GM18907 (cell line): Measurements from ENCODE around the gene SARDH.

ENCODE experiments used
- ATAC-seq: cut with Tn5 transposase; IDR thresholded peaks from one replicate; pipeline ENCODE4 v1.9.1; 2021; ENCODE audit warnings: mild to moderate bottlenecking, moderate library complexity; ENCODE audit not compliant: unreplicated experiment

SARDH gene

DNA sequence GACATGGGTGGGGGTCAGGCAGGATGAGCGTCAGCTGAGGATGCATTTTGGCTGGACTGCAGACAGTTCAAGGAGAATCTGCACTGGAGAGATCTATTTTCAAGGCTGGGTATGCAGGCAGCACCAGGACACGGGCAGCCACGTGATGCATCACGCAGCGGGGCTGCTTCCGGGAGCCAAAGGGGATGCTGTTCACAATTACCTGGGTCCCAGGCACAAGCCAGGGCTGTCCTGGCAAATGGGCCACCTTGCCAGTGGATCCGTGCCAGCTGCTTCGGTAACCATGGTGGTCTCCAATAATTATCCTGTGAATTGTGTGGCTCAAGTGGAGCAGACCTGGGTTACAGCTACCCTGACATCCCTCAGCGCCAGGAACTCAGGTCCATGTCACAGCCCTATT, 84.5 kb downstream of the SARDH start:
- ATAC-seq, result no peak

DNA sequence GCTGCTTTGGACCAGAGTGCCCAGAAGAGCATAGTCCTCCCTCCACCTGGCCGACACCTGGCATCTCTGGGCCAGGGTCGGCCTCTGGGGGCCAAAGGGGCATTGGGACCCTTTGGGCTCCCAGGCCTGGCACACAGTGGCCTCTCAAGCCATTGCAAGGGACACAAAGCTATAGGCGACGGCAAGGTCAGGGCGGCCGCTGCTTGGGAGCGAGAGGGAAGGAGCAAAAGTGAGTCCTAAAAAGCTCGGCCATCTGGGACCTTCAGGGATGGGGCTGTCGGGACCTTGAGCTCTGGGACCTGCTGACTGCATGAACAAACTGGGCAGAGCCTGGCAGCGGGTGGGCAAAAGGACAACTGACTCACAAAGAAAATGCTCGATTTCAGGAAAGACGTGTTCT, 88.1 kb downstream of the SARDH start:
- ATAC-seq, result no peak

DNA sequence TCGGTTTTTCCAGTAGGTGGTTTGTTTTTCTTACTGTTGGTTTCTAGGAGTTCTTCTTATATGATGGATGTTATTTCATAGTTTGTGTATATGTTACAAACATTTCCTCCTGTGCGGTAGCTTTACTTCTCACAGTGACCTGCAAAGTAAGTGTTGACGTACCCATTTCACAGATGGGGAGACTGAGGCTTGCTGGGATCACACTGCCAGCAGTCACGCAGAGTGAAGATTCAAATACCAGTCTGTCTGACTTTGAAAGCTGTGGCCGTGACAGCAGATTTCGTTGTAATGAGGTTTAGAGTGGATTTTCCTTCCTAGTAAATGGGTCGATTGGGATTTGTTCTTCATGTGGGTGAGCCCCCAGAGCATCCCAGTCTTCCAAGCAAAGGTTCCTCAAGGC, 89.0 kb downstream of the SARDH start:
- ATAC-seq, result no peak

DNA sequence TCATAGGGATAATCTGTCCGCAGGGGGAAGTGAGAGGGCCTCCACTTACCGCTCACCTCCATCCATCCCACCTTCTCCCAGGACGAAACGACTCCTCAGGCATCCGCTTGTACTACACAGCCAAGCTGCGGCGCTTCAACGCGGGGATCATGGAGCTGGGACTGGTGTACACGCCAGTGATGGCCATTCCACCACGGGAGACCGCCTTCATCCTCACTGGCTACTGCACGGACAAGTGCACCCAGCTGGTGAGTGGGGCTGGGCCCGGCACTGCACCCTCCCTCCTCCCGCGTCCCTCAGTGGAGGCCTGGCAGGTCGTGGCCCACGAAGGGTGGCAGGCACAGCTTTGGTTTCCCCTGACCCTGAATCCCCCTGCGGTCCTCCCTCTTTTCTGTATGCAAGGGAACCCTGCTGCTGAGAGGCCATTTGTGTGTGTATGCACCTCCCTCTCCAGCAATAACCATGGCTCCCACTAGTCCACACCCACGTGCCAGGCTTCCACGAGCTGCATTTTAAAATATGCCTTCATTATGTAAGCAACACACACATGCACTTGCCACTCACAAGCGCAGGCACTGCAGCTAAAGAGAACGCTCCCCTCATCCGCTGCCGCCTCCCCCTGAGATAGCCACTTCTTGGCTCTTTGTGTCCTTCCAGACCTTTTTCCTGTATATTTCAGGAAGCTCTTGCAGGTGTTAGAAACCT, 90.2 kb downstream of the SARDH start:
- ATAC-seq, result no peak

DNA sequence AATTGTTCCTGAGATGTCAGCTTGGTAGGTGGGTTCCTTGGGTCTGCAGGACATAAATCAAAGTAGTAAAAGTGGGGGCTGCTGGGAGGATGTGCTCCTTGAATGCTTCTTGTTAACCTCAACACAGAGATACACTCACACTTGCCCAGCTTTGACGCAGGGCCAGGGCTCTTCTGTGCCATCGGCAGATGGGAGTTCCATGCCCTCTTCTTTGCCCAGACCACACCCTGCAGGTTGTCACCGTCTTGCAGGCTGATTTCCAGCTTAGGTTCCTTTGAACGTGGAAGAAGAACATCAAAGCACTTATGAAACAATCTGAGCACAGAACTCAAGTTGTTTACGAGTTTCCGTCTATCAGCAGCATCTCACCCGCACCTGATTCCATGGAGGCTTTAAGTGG, 91.0 kb downstream of the SARDH start:
- no peak for ATAC-seq

DNA sequence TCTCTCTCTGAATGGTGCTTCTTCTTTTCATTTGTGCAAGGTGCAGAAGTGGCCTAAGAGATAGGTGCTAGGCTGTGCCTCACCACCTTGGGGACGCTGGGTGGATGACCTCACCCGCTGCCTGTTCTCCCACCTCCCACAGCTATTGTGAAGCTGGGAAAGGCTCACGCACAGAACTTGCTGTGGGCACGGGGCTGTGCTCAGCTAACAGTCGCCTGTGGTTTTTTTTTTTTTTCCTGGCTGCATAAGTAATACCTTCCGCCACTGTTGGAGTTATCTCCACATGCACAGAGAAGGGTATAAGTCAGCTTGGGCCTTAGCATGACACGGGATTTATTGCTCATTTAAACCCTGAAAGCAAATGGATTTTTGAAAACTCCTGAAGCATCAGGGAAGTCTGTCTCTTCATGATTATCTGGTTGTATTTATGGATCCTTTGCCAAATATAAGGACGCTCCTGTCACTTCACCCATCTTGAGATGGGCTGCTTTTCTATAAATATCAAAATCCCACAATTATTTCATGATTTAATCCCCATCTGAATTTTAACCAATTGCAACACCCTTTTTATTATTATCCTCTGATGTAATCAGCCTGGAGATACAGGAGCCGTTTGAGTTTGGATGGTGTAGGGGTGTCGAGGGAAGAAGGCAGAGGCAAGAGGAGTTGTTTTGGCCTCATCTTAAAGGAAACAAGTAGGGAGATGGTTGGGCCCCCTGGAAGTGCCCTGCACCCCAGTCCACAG, 93.0 kb downstream of the SARDH start:
- no peak for ATAC-seq

DNA sequence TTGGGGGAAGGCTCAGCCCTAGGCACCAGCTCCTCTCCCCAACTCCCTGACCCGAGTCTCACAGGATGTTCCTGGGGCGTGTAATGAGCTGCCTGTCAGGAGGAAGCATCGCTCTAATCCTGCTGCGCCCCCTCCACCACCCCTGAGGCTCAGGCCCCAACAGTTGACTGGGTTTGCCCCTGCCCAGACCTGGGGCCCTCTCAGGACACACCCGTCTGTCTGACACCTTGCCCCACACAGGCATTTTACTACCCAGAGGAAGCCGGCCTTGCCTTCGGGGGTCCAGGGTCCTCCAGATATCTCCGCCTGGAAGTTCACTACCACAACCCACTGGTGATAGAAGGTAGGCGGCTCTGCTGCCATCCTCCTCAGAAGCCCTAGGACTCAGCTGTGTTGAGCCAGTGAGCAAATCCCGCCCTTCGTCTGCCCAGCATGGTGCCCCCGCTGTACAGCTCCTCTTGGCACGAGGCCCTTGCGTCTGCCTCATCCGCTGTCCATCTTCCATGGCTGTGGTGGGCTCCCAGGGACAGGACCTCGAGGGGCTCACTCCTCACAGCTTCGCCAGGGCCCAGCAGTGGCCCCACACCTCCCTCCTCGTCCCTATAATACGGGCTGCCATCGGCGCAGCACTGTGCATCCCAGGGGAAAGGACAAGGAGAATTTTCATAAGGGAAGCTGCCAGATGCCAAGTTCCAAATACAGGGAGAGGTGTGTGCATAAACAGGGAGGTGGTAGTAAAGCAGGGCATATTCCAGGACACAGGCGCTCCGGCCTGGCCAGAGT, 94.0 kb downstream of the SARDH start:
- ATAC-seq, result no peak

DNA sequence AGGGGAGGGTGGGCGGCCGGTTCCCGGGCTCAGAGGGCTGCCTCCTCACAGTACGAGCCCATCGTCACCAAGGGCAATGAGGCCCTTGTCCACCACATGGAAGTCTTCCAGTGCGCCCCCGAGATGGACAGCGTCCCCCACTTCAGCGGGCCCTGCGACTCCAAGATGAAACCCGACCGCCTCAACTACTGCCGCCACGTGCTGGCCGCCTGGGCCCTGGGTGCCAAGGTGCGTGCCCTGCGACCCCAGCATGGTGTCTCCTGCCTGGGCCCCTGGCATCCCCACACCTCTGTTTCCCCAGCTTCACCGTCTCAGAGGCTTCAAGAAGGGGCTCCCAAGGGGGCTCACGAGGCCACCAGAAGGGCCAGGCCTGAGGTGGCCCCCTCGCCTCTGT, 94.8 kb downstream of the SARDH start:
- ATAC-seq, result no peak

DNA sequence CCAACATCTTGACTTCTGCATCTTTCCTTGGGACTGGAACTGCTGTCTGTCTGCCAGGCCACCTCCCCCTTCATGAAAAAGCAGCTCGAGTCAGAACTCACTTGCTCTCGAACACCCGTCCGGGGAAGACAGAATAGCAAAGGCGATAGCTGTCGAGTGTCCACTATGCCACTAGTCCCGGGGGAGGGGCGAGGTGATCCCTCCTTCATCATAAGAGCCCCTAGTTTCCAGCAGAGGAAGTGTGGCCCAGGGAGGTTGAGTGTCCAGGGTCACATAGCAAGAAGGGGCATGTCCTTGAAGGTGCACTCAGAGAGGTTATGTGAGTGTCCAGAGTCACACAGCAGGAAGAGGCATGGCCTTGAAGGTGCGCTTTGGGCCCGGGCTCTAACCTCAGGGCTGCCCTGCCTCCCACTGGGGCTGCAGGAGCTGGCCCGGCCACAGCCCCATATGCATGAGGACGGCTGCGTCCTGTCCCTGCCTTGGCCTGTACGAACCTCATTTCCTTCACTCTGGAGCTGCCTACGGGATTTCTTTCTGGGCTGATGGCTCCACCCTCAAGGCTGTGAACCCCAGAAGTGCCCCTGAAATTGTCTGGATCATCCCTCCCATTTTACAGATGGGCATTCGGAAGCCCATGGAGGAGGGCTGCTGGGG, 95.3 kb downstream of the SARDH start:
- ATAC-seq, result no peak

DNA sequence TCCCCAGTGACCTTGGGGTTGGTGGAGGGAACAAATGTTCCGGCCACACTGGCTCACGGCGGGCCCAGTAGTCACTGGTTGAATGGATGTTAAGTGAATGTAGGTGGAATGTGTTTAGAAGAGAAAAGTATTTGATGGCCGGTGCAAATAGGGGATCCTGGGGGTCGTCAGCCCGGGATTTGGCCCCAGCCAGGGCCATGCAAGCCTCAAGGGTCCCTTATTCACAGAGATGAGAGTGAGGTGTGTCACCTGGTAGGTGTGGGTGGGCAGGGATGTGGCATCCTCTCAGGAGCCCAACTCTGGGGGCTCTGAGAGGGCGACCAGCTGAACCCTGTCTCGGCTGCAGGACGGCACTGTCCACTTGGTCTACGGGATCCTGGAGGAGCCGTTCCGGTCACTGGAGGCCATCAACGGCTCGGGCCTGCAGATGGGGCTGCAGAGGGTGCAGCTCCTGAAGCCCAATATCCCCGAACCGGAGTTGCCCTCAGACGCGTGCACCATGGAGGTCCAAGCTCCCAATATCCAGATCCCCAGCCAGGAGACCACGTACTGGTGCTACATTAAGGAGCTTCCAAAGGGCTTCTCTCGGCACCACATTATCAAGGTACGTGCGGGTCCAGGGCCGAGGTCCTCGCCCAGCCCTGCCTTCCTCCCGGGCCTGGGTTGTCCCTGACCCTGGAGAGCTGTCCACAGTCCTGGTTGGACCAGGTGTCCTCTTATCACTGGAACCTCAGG, 96.1 kb downstream of the SARDH start:
- ATAC-seq, result no peak

DNA sequence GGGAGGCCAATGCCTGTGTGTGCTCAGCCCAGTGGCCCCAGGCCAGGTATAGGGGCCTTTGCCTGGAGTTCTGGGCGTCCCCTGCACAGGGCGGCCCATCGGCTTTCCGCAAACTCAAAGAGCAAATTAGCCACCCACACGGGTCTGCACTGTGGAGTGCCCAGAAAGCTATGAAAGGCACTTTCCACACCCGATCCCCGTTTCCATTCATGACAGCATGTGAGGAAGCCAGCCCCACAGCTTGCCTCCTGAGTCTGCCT, 96.8 kb downstream of the SARDH start:
- ATAC-seq, result no peak

DNA sequence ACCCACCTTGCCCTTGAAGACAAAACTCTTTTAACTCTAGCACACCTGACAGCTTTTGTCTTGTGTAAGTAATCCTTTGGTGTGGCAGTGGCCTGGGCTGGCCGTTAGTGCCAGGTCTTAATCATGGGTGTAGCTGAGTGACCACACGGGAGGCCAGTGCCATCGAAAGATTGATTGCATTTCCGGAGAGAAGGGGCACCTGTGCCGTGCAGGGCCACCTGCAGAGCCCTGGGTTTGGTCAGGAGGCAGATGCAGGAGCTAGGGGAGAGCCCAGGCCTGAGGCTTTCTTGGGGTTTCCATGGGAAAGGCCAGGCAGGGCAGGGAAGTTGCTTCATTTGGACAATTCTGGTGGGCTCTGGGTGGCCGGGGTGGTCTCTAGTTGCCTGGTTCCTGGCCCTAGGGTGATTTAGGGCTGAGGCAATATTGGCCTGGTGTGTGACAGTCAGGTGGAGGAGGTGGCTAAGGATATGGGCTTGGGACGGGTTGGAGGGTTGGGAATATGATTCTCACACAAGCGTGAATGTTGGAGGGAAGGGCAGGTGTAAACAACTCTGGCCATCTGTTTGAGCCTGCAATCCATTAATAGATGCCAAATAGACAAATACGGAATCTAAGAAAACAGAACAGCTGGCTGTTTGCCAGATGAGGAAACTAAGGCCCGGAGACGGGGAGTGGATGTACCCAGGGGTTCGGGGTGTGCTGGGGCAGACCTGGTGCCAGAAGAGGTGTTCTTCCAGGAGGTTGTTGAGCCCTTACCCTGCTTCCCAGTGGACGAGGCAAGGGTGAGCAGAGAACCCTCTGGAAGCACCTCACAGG, 97.4 kb downstream of the SARDH start:
- ATAC-seq, result no peak

DNA sequence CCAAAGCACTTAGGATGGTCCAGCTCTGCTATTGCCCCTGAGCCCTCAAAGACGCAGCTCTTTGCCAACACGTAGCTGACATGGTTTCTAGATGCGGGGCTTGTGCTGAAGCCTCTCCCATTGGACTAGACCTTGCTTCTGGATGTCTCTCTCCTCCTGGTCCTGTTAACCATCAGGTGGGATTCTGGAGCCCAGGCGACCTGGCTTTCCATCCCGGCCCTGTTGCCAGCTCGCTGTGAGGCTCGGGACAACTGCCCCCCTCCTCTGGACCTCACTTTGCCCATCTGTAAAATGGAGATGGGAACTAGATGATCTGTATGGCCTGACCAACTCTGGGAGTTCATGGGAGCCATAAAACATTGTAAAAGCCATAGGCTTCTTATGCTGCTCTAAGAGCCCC, 98.0 kb downstream of the SARDH start:
- ATAC-seq, result no peak

DNA sequence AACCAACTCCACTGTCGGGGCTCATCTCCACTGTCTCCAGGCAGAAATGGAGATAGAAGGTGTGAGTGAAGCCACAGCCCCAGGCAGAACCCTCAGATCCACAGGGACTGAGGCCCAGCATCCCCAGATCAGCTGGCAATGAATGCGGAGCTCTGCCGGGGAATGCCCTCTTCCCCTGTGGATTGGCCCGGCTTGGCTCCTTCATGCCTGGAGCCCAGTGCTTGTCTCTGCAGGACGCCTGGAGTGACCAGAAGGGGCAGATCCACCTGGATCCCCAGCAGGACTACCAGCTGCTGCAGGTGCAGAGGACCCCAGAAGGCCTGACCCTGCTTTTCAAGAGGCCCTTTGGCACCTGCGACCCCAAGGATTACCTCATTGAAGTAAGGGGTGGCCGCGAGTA, 98.5 kb downstream of the SARDH start:
- ATAC-seq, result no peak

DNA sequence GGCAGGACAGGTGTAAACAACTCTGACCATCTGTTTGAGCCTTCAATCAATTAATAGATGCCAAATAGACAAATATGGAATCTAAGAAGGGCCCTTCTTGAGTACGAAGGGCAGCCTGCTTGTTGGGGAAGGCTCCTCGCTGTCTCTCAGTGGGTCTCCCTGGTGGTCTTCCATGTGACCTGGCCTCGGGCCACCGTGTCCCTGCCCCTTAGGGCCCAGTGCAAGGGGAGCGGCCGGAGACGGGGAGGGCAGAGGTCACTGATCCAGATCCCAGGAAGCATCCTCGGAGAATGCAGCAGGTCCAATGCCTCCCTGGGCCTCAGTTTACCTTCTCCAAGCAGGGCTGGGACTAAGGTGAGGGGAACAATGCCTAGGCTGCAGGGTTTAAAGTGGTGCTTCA, 99.4 kb downstream of the SARDH start:
- no peak for ATAC-seq

DNA sequence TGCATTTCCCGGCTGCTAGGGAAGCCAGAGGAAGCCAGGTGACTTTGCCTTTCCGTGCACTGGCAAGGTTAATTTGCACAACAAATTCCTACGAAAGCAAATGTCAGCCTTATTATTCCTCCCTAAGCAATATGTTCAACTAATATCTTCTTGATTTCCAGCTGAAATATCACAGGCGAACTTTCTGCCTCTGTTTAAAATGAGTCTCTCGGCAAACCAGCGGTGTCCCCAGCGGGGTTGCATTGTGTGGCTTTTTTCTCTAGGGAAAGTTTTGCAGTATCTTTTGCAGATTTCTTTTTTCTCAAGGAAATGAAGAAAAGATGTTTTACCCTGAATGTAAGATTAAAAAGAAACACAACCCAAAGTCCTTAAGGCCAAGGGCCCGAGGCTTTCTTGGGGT, 100.1 kb downstream of the SARDH start:
- no peak for ATAC-seq

DNA sequence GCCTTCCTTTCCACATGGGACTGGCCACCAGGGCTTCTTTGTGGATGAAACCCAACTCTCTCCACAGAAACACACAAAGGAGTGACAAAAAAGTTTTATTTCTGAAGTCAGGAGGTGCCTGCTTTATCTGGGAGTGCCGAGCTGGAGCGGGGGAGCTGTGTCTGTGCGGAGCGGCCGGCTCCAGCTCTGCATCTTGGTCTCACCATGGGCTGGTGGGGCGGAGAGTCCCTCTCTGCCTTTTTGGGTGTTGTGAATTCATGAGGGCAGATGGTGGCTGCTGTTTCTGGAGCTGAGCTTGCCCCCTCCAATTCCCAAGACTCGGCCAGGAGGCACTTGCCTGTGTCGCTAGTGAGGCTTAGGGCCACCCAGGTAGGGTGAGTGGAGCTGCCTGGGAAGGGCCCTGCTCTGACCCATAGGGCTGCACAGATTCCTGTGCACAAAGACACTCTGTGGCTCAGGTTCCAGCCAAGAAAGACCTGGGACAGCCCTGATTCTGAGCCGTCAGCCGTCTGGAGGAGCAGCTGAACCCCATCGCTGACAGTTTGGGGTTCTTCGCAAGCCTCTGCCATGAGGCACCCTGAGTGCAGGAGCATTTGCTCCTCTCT, 100.6 kb downstream of the SARDH start:
- no peak for ATAC-seq

DNA sequence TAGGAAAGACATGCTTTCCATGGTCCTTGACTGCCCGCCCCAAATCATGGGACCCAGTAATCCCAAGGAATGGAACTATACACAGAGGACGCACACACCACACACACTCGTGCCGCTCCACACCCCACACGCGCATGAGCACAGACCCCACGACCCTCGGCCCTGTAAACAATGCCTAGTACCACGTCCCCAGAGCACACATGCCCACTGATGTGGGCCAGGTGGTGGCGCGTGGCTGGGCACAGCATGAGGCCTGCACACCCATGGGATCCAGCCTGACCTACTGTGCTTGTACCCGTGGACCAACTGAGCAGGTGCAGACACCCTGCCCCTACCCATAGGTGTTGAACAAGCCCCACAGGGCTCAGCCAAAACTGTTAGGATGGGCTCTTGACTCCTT, 101.2 kb downstream of the SARDH start:
- no peak for ATAC-seq

DNA sequence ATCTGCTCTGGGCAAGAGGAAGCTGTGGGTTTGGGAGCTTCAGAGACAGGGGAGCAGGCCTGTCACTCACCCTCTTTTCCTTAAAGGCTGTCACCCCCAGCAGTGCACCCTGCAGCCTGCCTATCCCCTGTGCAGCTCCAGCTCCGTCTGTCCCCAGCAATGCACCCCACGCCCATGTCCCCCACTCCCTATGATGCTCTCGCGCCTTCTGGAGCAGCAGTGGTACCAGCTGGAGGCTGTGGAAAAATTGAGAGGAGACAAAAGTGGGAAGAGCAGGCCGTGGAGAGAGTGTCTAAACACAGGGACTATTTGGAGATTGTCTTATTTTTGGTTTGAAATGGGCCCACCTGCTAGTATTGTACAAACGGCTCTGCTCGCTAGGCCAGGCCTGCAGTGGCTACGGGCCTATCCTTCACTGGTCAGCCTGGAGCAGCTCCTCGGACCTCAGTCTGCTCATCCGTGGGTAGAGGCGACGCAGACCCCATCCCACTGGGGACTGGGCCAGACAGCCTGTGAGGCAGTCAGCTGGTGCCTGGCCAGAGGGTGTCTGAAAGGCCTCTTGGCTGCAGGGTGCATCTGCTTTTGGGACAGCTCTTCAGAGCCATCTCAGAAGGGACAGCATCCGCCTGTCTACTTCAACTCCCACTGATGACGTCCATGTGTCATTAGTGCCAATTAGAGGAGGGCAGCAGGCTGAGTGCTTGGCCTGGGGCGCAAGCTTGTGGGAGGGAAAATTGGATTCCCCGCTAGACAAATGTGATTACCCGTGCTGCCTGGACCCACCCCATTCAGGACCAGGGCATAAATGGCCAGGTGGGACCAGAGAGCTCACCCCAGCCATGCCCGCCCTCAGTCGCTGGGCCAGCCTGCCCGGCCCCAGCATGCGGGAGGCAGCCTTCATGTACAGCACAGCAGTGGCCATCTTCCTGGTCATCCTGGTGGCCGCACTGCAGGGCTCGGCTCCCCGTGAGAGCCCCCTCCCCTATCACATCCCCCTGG, 102.3 kb downstream of the SARDH start, which contains the start of gene DBH:
TSS of gene DBH (plus strand) at position 831 of the 999 bp plus-strand sequence. CDS start at position 840, 9 bp downstream.
- no peak for ATAC-seq
